Measurements from ENCODE around the gene TGIF1. TPM values are rescaled to one million over a fixed set of nuclear protein-coding genes. Genes with fewer than 3 reads are reported as not detected.

Gene TGIF1
- total and polyA plus RNA-seq, 9 of the 15 experiments (the other 6 are each of a cell fraction or from before 2014, with no cell fraction given) = 16.1 to 77.7 (median 44.6) TPM

DNA sequence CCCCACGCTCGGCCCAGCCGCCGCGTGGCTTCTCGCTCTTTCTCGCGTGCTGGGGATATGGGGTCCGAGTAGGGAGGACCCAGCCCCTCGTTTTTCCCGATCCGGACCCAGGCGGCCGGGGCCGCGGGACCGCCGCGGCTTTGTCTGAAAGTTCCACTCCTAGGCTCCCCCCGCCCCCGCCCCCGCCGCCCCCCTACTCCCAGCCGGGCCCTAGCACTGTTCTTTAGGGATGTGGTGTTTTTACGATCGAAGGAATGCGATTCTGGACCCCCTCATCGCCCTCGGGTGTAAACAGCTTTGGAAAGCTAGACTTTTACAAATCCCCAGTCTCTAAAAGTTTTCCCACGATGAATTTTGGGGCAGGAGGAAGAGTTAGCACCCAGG, 819 bp downstream of the TGIF1 start (continued):
- TF ChIP-seq, protein P1, sequence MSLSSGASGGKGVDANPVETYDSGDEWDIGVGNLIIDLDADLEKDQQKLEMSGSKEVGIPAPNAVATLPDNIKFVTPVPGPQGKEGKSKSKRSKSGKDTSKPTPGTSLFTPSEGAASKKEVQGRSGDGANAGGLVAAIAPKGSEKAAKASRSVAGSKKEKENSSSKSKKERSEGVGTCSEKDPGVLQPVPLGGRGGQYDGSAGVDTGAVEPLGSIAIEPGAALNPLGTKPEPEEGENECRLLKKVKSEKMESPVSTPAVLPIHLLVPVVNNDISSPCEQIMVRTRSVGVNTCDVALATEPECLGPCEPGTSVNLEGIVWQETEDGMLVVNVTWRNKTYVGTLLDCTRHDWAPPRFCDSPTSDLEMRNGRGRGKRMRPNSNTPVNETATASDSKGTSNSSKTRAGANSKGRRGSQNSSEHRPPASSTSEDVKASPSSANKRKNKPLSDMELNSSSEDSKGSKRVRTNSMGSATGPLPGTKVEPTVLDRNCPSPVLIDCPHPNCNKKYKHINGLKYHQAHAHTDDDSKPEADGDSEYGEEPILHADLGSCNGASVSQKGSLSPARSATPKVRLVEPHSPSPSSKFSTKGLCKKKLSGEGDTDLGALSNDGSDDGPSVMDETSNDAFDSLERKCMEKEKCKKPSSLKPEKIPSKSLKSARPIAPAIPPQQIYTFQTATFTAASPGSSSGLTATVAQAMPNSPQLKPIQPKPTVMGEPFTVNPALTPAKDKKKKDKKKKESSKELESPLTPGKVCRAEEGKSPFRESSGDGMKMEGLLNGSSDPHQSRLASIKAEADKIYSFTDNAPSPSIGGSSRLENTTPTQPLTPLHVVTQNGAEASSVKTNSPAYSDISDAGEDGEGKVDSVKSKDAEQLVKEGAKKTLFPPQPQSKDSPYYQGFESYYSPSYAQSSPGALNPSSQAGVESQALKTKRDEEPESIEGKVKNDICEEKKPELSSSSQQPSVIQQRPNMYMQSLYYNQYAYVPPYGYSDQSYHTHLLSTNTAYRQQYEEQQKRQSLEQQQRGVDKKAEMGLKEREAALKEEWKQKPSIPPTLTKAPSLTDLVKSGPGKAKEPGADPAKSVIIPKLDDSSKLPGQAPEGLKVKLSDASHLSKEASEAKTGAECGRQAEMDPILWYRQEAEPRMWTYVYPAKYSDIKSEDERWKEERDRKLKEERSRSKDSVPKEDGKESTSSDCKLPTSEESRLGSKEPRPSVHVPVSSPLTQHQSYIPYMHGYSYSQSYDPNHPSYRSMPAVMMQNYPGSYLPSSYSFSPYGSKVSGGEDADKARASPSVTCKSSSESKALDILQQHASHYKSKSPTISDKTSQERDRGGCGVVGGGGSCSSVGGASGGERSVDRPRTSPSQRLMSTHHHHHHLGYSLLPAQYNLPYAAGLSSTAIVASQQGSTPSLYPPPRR (CRISPR knock-in tag; IDR thresholded peaks at IDR 0.05; ENCODE audit: borderline replicate concordance) = 0 out of 2 replicates have a peak, but pooled peaks have one; percentile 9
- TF ChIP-seq ZNF644 (tag; IDR thresholded peaks at IDR 0.05; ENCODE audit: low read depth) (no peak), TAL1 (IDR thresholded peaks at IDR 0.05) (no peak), RBM15 (IDR thresholded peaks at IDR 0.05; ENCODE audit: insufficient read depth, low read length) (no peak), PHF21A (IDR thresholded peaks at IDR 0.05; ENCODE audit: borderline replicate concordance, low read depth) (no peak), CEBPG (CRISPR knock-in tag; IDR thresholded peaks at IDR 0.05) (no peak), CEBPG (tag; conservative IDR thresholded peaks at IDR 0.05 in 1 of 2, IDR thresholded peaks at IDR 0.05 in 1 of 2) (no peak), CGGBP1 (CRISPR knock-in tag; IDR thresholded peaks at IDR 0.05) (no peak), SMARCA5 (IDR thresholded peaks at IDR 0.05) (no peak), ESRRB (CRISPR knock-in tag; IDR thresholded peaks at IDR 0.05; ENCODE audit: borderline replicate concordance) (no peak), FOSL1 (tag; conservative IDR thresholded peaks at IDR 0.05) (no peak), CAMTA2 (CRISPR knock-in tag; conservative IDR thresholded peaks at IDR 0.05) (no peak), ZNF347 (CRISPR knock-in tag; IDR thresholded peaks at IDR 0.05; ENCODE audit: low read depth) (no peak)
- TF ChIP-seq, protein P2, sequence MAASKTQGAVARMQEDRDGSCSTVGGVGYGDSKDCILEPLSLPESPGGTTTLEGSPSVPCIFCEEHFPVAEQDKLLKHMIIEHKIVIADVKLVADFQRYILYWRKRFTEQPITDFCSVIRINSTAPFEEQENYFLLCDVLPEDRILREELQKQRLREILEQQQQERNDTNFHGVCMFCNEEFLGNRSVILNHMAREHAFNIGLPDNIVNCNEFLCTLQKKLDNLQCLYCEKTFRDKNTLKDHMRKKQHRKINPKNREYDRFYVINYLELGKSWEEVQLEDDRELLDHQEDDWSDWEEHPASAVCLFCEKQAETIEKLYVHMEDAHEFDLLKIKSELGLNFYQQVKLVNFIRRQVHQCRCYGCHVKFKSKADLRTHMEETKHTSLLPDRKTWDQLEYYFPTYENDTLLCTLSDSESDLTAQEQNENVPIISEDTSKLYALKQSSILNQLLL (CRISPR knock-in tag; IDR thresholded peaks at IDR 0.05; ENCODE audit: borderline replicate concordance) = no peak
- TF ChIP-seq, protein P3, sequence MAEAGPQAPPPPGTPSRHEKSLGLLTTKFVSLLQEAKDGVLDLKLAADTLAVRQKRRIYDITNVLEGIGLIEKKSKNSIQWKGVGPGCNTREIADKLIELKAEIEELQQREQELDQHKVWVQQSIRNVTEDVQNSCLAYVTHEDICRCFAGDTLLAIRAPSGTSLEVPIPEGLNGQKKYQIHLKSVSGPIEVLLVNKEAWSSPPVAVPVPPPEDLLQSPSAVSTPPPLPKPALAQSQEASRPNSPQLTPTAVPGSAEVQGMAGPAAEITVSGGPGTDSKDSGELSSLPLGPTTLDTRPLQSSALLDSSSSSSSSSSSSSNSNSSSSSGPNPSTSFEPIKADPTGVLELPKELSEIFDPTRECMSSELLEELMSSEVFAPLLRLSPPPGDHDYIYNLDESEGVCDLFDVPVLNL (CRISPR knock-in tag; IDR thresholded peaks at IDR 0.05; ENCODE audit: low read depth) = no peak
- TF ChIP-seq, protein P4, sequence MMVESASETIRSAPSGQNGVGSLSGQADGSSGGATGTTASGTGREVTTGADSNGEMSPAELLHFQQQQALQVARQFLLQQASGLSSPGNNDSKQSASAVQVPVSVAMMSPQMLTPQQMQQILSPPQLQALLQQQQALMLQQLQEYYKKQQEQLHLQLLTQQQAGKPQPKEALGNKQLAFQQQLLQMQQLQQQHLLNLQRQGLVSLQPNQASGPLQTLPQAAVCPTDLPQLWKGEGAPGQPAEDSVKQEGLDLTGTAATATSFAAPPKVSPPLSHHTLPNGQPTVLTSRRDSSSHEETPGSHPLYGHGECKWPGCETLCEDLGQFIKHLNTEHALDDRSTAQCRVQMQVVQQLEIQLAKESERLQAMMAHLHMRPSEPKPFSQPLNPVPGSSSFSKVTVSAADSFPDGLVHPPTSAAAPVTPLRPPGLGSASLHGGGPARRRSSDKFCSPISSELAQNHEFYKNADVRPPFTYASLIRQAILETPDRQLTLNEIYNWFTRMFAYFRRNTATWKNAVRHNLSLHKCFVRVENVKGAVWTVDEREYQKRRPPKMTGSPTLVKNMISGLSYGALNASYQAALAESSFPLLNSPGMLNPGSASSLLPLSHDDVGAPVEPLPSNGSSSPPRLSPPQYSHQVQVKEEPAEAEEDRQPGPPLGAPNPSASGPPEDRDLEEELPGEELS (CRISPR knock-in tag; IDR thresholded peaks at IDR 0.05; ENCODE audit: borderline replicate concordance) = no peak
- TF ChIP-seq, protein P5, sequence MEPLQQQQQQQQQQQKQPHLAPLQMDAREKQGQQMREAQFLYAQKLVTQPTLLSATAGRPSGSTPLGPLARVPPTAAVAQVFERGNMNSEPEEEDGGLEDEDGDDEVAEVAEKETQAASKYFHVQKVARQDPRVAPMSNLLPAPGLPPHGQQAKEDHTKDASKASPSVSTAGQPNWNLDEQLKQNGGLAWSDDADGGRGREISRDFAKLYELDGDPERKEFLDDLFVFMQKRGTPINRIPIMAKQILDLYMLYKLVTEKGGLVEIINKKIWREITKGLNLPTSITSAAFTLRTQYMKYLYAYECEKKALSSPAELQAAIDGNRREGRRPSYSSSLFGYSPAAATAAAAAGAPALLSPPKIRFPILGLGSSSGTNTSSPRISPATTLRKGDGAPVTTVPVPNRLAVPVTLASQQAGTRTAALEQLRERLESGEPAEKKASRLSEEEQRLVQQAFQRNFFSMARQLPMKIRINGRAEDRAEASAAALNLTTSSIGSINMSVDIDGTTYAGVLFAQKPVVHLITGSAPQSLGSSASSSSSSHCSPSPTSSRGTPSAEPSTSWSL (CRISPR knock-in tag; IDR thresholded peaks at IDR 0.05; ENCODE audit: borderline replicate concordance) = no peak

All from K562 (cell line).